T47D (cell line): ENCODE measurements around the gene PFAS.

Source experiments
- DNase-seq, 2 experiments: peaks; one replicate each; pipeline versions ENCODE4 v3.0.0 to v3.0.0-alpha.2; 2011 to 2012; ENCODE audit warnings: low read depth in 1 of 2, low spot score in 1 of 2
- JUND ChIP-seq: IDR thresholded peaks from 2 replicates; pipeline ENCODE4 v1.6.1; 2012; ENCODE audit warnings: low read depth
- in situ Hi-C: cut with HindIII; loops from 2 replicates; pipeline ENCODE4 v1.10.0; 2016; ENCODE audit warnings: low sequenced_read_pairs, low pct_unique_long_range_greater_than_20kb

The PFAS gene

GRCh38 chr17:8221663-8222379, 27.3 kb upstream of the PFAS start:
- DNase-seq = peak in 1 of 2 experiments; percentile 85
- in situ Hi-C loops = no loop called here

GRCh38 chr17:8222380-8222629, 26.8 kb upstream of the PFAS start:
- peak in 1 of 2 experiments; percentile 91 for DNase-seq
- in situ Hi-C loops = no loop called here
- TF ChIP-seq JUND = no peak

More at GRCh38 chr17:8221663-8222379, 27.3 kb upstream of the PFAS start:
- no peak for TF ChIP-seq JUND

GRCh38 chr17:8222630-8223355, 26.3 kb upstream of the PFAS start:
- in situ Hi-C loops = no loop called here
- peak in 1 of 2 experiments; percentile 93 for DNase-seq

GRCh38 chr17:8223356-8224126, 25.5 kb upstream of the PFAS start:
- DNase-seq = peak in 1 of 2 experiments; percentile 58

More at GRCh38 chr17:8222630-8223355, 26.3 kb upstream of the PFAS start:
- TF ChIP-seq JUND = no peak

GRCh38 chr17:8224891-8225812, 23.9 kb upstream of the PFAS start:
- in situ Hi-C loops = no loop called here
- no peak for TF ChIP-seq JUND
- DNase-seq = no peak

More at GRCh38 chr17:8223356-8224126, 25.5 kb upstream of the PFAS start:
- in situ Hi-C loops = no loop called here
- TF ChIP-seq JUND = no peak

GRCh38 chr17:8225813-8226535, 23.1 kb upstream of the PFAS start:
- peak in 1 of 2 experiments; percentile 20 for DNase-seq
- TF ChIP-seq JUND = no peak
- in situ Hi-C loops = no loop called here

GRCh38 chr17:8226536-8227237, 22.4 kb upstream of the PFAS start:
- in situ Hi-C loops = no loop called here
- no peak for DNase-seq
- TF ChIP-seq JUND = no peak

GRCh38 chr17:8227238-8227581, 21.9 kb upstream of the PFAS start:
- TF ChIP-seq JUND = no peak
- no peak for DNase-seq
- in situ Hi-C loops = no loop called here

- in situ Hi-C loops = no loop called here
- no peak for DNase-seq
- TF ChIP-seq JUND = no peak
These were observed 17.4 kb upstream of the PFAS start for GRCh38 chr17:8231701-8232100.

- TF ChIP-seq JUND = no peak
- DNase-seq = no peak
- in situ Hi-C loops = no loop called here
These were observed 14.5 kb upstream of the PFAS start for GRCh38 chr17:8234361-8235270.

- no peak for TF ChIP-seq JUND
- DNase-seq = no peak
- in situ Hi-C loops = no loop called here
These were observed 13.4 kb upstream of the PFAS start for GRCh38 chr17:8235676-8236075.
